Thyroid gland (tissue), 4 donors: ENCODE results near the gene NAPB.

Experiments used
- CTCF ChIP-seq, 6 experiments: fragments of 200-600 bp in 3 of 6; fragments of 450-650 bp in 3 of 6; sonication (generic) in 3 of 6; IDR thresholded peaks; one replicate each; pipeline ENCODE4 v1.5.1; 2016 to 2019; ENCODE audit warnings: antibody characterized with exemption in 6 of 6, mild to moderate bottlenecking in 2 of 6, inconsistent platforms in 1 of 6, moderate library complexity in 1 of 6
- POLR2A ChIP-seq, 2 donors: fragments of 450-650 bp; IDR thresholded peaks; one replicate each; pipeline ENCODE4 v1.6.1; 2017; ENCODE audit warnings: antibody characterized with exemption in 2 of 2, mild to moderate bottlenecking in 2 of 2, moderate library complexity in 1 of 2

DNA sequence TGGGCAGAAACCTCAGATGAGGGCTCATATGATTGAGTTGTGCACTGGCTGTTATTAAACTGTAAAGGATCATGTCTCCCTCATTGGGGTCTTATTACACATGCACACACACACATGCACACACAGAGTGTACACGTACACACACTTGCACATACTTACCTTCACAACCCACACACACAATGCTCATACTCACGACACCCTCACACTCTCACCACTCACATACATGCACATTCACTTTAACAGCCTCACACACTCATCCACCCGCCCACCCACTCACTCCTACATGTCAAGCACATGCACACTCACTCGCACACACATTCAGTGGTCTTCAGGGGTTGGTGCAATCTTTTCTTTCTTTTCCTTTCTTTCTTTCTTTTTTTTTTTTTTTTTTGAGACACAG, 23.6 kb upstream of the NAPB start:
- no peak for TF ChIP-seq CTCF (IDR thresholded peaks at IDR 0.05)
- TF ChIP-seq POLR2A (IDR thresholded peaks at IDR 0.05) = no peak
